HG03175 (cell line): ENCODE results near the gene DHRS7B.

Source experiments
- ATAC-seq: cut with Tn5 transposase; IDR thresholded peaks from one replicate; pipeline ENCODE4 v1.9.1; 2021; ENCODE audit warnings: mild to moderate bottlenecking, moderate library complexity; ENCODE audit not compliant: unreplicated experiment

Gene DHRS7B

DNA sequence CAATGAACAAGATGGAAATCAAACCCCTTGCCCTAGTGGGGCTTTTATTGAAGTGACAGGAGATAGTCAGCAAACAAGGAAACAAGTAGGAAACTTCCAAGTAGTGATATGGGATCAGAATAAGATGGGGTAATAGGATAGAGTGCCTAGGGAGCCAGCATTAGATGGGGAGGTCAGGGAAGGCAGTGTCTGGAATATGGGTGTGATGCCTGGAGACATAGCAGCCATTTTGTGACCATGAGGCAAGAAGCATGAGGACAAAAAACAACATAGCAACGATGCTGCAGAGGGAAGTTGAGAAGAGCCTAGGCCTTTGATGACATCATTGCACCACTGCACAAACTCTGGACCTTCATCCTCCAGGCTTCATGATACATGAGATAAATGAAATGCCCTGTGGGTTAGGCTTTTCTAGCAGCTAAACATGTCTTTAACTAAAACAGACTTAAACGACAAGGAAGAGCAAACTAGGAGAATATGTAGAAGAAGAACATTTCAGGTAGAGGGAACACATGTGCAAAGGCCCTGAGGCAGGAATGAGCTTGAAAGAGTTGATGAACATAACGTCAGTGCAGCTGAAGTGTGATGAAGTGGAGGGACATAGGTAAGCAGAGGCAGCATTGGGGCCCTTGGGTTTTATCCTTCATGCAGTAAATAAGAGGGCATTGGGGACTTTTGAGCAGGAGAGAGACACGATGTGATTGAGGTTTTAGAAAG, 105.4 kb downstream of the DHRS7B start:
- ATAC-seq, result no peak

DNA sequence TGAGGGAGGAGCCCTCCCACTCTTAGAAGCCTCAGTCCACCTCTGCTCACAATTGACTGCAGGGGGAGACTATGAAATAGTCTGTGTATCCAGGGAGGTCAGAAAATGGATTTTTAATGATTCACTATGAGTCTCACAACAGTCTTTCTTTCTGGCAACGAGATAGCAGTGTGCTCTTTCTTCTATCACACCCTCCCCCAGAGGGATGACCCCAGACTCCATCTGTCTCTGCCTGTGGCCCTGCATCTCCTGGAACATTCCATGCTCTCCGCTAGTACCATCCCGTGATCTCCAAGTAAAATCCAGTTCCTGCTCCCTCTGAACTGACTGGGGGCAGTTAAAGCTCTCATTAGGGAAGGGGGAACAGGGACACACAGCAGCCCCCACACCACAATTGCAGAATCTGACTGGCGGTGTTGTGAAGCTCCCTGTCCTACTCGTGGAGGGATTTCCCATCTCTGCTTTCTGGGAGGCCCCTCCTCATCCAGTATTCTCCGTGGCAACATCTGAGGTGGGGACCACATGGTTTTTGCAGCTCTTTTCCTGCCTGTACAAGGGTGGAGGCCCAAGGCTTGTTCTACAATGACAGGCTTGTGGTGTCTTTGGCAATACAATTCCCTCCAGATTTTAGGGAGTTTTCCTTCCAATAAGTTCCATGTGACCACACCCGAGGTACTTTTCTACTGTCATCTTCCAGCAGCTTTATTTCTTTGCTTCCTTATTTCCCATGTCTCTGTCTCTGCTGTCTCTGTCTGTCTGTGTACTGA, 107.0 kb downstream of the DHRS7B start:
- ATAC-seq, result no peak

DNA sequence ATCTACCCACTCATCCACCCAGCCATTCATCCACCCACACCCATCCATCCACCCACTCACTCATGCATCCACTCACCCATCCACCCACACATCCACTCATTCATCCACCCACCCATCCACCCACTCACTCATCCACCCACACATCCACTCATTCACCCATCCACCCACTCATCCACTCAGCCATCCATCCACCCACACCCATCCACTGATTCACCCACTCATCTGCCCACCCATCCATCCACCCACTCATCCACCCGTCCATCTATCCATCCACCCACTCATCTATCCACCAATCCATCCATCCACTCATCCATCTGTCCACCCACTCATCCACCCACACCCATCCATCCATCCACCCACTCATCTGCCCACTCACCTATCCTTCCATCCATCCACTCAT, 109.2 kb downstream of the DHRS7B start:
- no peak for ATAC-seq

DNA sequence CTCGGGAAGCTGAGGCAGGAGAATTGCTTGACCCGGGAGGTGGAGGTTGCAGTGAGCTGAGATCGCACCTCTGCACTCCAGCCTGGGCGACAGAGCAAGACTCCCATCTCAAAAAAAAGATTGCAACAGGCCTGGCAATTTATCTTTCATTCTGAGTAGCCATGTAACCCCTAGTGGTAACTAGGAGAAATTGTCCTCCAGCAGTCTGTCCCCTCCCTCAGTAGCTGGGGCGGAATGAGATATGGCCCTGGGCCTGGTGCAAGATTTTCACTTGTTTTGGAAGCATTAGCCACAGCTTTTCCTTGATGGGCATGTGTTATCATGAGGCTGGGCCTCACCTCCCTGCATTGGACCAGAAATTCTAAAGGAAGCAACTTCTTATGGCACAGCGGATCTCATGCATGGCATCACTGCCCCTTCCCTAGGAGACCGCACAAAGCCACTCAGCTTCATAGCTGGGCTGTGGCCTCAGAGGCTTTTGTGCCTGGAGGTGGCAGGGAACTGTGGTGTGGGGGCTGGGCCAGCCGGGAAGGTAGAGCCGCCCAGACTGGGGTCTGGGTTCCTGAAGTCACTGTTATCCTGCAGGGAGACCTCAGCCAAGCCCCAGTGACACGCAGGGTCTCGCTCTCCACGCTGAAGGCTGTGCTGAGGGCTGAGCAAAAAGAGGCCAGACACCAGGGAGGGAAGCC, 113.1 kb downstream of the DHRS7B start:
- ATAC-seq, result no peak

DNA sequence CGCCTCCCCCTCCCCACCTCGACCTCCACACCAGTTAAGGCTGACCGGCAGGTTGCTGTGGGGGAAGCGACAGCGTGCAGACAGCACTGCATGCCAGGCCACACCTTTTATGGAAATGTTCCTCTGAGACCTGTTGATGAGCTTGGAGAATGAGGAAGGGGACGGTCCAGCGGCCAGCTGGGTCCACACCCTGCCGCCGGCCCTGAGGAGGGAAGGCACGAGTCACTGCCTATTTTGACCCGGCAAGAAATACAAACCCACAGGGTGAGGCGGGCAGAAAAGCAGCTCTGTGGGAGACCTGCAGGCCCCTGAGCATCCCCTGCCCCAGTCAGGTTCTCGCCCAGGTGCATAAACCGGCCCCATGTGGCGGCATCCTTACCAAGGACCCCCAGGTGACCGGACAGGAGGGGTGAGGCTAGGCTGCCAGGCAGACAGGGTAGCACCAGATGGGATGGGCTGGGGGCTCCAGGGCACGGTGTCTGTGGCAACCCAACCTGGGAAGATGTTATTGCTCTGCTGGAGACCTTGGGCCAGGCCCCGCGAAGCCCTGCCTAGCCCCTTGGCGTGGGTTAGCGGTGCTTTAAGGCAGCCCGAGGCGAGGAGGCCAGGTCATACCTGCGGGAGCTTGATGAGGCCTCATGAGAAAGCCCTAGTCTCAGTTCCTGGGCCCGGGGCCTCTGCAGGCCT, 113.7 kb downstream of the DHRS7B start:
- no peak for ATAC-seq
